ENCODE results near the gene DLD.

DLD gene

DNA sequence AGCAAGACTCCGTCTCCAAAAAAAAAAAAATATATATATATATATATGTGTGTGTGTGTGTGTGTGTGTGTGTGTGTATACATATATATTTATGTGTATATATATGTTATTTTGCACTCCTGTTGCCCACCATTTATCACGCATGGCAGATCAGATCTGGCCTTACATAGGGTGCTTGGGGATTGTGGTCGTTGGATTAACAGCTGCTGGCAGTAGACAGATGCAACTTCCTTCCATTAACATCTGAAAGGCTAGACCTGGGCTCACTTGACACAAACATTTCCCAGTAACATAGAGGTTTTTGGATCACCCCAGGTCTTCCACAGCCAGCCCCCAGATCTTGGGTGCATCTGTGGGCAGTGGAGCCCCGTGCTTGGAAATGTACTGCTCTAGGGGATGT lies 40.8 kb upstream of the DLD start:
- H3K9ac ChIP-seq (ENCODE audit: insufficient read length, low read depth) = no peak overlapping the region
- no peaks in the 10 kb centered on the region for H3K27me3 ChIP-seq (ENCODE audit: insufficient read depth, insufficient read length)
- H3K4me3 ChIP-seq (ENCODE audit: insufficient read length, low read depth) = no peak overlapping the region
- TF ChIP-seq ZNF274 (IDR thresholded peaks at IDR 0.05; ENCODE audit: low read depth, low read length) = no peak
- no peak for TF ChIP-seq SUZ12 (IDR thresholded peaks at IDR 0.05; ENCODE audit: extremely low read depth, insufficient read depth, insufficient read length)
- TF ChIP-seq YY1 (IDR thresholded peaks at IDR 0.05; ENCODE audit: insufficient read depth, insufficient read length) = no peak
- no peaks in the 10 kb centered on the region for H3K36me3 ChIP-seq (ENCODE audit: insufficient read depth, insufficient read length, low read length)
- H3K9me3 ChIP-seq (ENCODE audit: insufficient read depth, low read length) = peaks cover 5% of the 10 kb centered on the region; the same call in 1 of the 2 replicates
- DNase-seq (ENCODE audit: low read depth, low spot score) = no peak
- H3K4me1 ChIP-seq (ENCODE audit: insufficient read depth, insufficient read length) = no peaks in the 10 kb centered on the region

DNA sequence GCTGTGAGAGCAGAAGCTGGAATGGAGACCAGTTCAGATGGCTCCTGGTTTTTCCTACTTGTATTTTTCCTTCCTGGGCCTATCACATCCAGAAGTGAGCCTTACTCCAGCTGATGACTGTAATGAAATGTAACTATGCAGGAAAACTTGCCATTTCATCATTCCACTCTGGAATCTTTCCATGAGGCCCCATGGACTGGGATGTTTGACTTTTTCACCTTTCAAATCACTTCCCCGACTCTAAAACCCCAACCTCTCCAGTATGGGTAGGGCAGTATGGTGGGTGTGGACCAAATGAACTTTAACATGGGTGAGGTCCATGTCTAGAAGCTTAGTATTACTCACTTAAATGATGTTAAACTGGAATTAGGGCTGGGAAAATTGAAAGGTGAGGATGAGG lies 40.3 kb upstream of the DLD start:
- TF ChIP-seq ZNF274 (IDR thresholded peaks at IDR 0.05; ENCODE audit: low read depth, low read length) (no peak), YY1 (IDR thresholded peaks at IDR 0.05; ENCODE audit: insufficient read depth, insufficient read length) (no peak), SUZ12 (IDR thresholded peaks at IDR 0.05; ENCODE audit: extremely low read depth, insufficient read depth, insufficient read length) (no peak)
- peaks cover 5% of the 10 kb centered on the region; the same call in 1 of the 2 replicates for H3K9me3 ChIP-seq (ENCODE audit: insufficient read depth, low read length)
- DNase-seq (ENCODE audit: low read depth, low spot score) = no peak
- H3K4me1 ChIP-seq (ENCODE audit: insufficient read depth, insufficient read length) = no peaks in the 10 kb centered on the region
- no peak overlapping the region for H3K4me3 ChIP-seq (ENCODE audit: insufficient read length, low read depth)
- H3K27me3 ChIP-seq (ENCODE audit: insufficient read depth, insufficient read length) = no peaks in the 10 kb centered on the region
- no peaks in the 10 kb centered on the region for H3K36me3 ChIP-seq (ENCODE audit: insufficient read depth, insufficient read length, low read length)
- no peak overlapping the region for H3K9ac ChIP-seq (ENCODE audit: insufficient read length, low read depth)

DNA sequence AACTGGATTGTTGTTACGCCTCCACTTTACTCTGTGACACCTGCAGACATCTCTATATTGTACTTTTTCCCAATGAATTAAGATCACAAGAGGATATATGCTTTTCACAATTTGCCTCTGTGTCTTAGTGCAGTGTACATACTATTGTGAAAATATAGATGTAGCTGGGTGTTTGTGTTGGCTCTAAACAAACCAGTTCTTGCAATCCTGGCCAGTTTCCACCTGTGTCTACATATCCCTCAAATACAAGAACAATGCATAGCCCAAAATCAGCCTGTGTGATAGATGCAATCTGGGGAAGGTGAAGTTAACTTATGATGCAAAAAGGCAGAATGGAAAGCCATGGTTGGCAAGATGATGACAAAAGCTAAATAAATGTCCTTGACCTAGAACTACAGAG lies 36.5 kb upstream of the DLD start:
- Histone ChIP-seq H3K4me3 (ENCODE audit: insufficient read length, low read depth) (no peak overlapping the region), H3K4me1 (ENCODE audit: insufficient read depth, insufficient read length) (no peaks in the 10 kb centered on the region), H3K9ac (ENCODE audit: insufficient read length, low read depth) (no peak overlapping the region), H3K27me3 (ENCODE audit: insufficient read depth, insufficient read length) (no peaks in the 10 kb centered on the region), H3K9me3 (ENCODE audit: insufficient read depth, low read length) (no peaks in the 10 kb centered on the region), H3K36me3 (ENCODE audit: insufficient read depth, insufficient read length, low read length) (no peaks in the 10 kb centered on the region)
- TF ChIP-seq SUZ12 (IDR thresholded peaks at IDR 0.05; ENCODE audit: extremely low read depth, insufficient read depth, insufficient read length) (no peak), YY1 (IDR thresholded peaks at IDR 0.05; ENCODE audit: insufficient read depth, insufficient read length) (no peak), ZNF274 (IDR thresholded peaks at IDR 0.05; ENCODE audit: low read depth, low read length) (no peak)
- DNase-seq (ENCODE audit: low read depth, low spot score) = no peak

DNA sequence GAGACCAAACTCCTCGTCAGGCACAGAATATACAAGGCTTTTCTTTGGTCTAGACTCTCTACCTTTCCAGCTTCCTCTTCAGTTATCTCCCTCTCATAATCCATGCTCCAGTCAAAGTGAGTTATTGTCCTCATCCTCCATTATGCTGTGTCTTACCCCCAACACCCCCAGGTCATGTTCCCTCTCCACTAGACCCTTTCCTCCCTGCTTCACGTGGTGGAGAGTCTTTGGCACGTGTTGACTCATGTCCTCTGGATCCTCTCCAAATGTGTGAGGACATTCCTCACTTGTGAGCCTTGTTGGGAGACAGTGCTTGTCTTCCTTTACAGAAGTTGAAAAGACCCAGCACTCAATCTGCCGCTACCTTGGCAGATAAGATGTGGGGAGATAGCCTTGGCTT lies 36.0 kb upstream of the DLD start:
- no peaks in the 10 kb centered on the region for H3K36me3 ChIP-seq (ENCODE audit: insufficient read depth, insufficient read length, low read length)
- H3K4me3 ChIP-seq (ENCODE audit: insufficient read length, low read depth) = no peak overlapping the region
- DNase-seq (ENCODE audit: low read depth, low spot score) = no peak

DNA sequence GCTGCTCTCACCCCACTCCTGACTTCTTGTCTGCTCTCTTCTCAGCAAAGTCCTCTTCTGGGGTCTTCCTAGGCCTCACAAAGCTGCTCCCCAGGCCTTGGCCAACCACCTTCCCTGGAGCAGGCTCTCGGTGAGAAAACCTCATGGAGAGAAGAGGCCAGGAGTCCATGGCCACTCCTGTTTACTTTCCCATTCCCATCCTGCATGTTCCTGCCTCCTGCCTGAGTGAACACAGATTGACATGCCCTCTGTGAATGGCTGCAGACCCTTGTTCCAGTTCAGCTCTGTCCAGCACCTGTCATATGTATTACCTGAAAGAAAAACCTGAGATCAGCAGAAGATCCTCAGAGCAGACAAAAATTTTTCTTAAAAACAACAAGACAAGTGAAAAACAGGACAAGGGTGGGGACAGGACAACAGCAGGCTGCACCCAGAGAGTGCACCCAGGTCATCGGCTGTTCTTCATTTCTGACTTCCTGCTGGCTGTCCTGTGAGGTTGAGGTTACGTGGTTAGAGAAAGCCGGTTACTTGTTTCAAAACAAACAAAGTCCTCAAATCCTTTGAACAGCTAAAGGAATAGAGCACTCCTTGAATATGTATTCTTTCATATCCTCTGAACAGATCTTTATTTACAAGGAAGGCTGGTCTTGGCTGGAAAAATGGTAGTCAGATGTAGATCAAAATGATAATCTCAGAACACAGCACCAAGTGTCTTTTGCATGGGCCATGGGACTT lies 34.0 kb upstream of the DLD start:
- Histone ChIP-seq H3K9me3 (ENCODE audit: insufficient read depth, low read length) (no peaks in the 10 kb centered on the region), H3K27me3 (ENCODE audit: insufficient read depth, insufficient read length) (no peaks in the 10 kb centered on the region), H3K9ac (ENCODE audit: insufficient read length, low read depth) (no peak overlapping the region), H3K4me3 (ENCODE audit: insufficient read length, low read depth) (no peak overlapping the region), H3K4me1 (ENCODE audit: insufficient read depth, insufficient read length) (no peaks in the 10 kb centered on the region), H3K36me3 (ENCODE audit: insufficient read depth, insufficient read length, low read length) (no peaks in the 10 kb centered on the region)
- no peak for TF ChIP-seq SUZ12 (IDR thresholded peaks at IDR 0.05; ENCODE audit: extremely low read depth, insufficient read depth, insufficient read length)
- no peak for TF ChIP-seq YY1 (IDR thresholded peaks at IDR 0.05; ENCODE audit: insufficient read depth, insufficient read length)
- TF ChIP-seq ZNF274 (IDR thresholded peaks at IDR 0.05; ENCODE audit: low read depth, low read length) = no peak
- no peak for DNase-seq (ENCODE audit: low read depth, low spot score)

More for the DNA sequence above, 36.0 kb upstream of the DLD start:
- H3K9ac ChIP-seq (ENCODE audit: insufficient read length, low read depth) = no peak overlapping the region
- no peak for TF ChIP-seq SUZ12 (IDR thresholded peaks at IDR 0.05; ENCODE audit: extremely low read depth, insufficient read depth, insufficient read length)
- TF ChIP-seq YY1 (IDR thresholded peaks at IDR 0.05; ENCODE audit: insufficient read depth, insufficient read length) = no peak
- no peak for TF ChIP-seq ZNF274 (IDR thresholded peaks at IDR 0.05; ENCODE audit: low read depth, low read length)
- no peaks in the 10 kb centered on the region for H3K4me1 ChIP-seq (ENCODE audit: insufficient read depth, insufficient read length)
- H3K27me3 ChIP-seq (ENCODE audit: insufficient read depth, insufficient read length) = no peaks in the 10 kb centered on the region
- H3K9me3 ChIP-seq (ENCODE audit: insufficient read depth, low read length) = no peaks in the 10 kb centered on the region

DNA sequence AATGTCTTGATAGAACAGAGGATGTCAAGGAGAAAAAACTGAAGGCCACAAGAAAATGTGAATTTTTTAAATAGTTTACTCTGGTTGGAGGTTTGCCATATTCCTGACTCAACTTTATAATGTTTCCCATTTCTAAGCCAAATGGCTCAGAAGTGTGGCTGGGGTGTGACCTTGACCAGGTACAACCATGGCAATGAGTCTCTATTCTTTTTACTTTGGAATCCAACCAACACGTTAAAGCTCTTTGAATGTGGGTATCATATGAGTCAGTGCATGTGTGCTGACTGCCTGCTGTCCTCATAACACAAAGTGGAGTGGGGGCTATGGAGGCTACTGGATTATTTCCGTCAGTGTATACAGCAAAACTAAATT lies 33.5 kb upstream of the DLD start:
- no peak overlapping the region for H3K9ac ChIP-seq (ENCODE audit: insufficient read length, low read depth)
- no peaks in the 10 kb centered on the region for H3K36me3 ChIP-seq (ENCODE audit: insufficient read depth, insufficient read length, low read length)
- no peaks in the 10 kb centered on the region for H3K9me3 ChIP-seq (ENCODE audit: insufficient read depth, low read length)
- H3K27me3 ChIP-seq (ENCODE audit: insufficient read depth, insufficient read length) = no peaks in the 10 kb centered on the region
- no peak for TF ChIP-seq ZNF274 (IDR thresholded peaks at IDR 0.05; ENCODE audit: low read depth, low read length)
- TF ChIP-seq YY1 (IDR thresholded peaks at IDR 0.05; ENCODE audit: insufficient read depth, insufficient read length) = no peak
- no peak for TF ChIP-seq SUZ12 (IDR thresholded peaks at IDR 0.05; ENCODE audit: extremely low read depth, insufficient read depth, insufficient read length)
- no peak overlapping the region for H3K4me3 ChIP-seq (ENCODE audit: insufficient read length, low read depth)
- no peaks in the 10 kb centered on the region for H3K4me1 ChIP-seq (ENCODE audit: insufficient read depth, insufficient read length)
- DNase-seq (ENCODE audit: low read depth, low spot score) = no peak

DNA sequence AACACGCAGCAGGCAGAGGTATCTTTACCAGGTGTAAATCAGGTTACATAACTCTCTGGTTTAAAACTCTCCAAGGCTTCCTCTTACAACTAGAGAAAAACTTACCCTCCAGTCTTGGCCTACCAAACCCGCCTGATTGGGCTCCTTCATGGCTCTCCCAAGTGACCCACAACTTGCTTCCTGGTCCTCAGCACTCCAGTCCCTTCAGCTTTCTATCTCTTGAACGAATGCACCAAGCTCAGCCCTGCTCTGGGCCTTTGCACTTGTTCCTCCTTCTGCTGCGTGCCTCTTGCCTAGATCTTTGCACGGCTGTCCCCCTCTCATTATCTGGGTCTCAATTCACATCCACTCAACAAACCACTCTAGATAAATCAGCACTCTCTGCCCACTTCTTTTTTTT lies 32.7 kb upstream of the DLD start:
- no peaks in the 10 kb centered on the region for H3K4me1 ChIP-seq (ENCODE audit: insufficient read depth, insufficient read length)
- H3K36me3 ChIP-seq (ENCODE audit: insufficient read depth, insufficient read length, low read length) = no peaks in the 10 kb centered on the region
- no peak overlapping the region for H3K4me3 ChIP-seq (ENCODE audit: insufficient read length, low read depth)
- no peaks in the 10 kb centered on the region for H3K27me3 ChIP-seq (ENCODE audit: insufficient read depth, insufficient read length)
- no peak for TF ChIP-seq YY1 (IDR thresholded peaks at IDR 0.05; ENCODE audit: insufficient read depth, insufficient read length)
- TF ChIP-seq ZNF274 (IDR thresholded peaks at IDR 0.05; ENCODE audit: low read depth, low read length) = no peak
- TF ChIP-seq SUZ12 (IDR thresholded peaks at IDR 0.05; ENCODE audit: extremely low read depth, insufficient read depth, insufficient read length) = no peak
- H3K9me3 ChIP-seq (ENCODE audit: insufficient read depth, low read length) = no peaks in the 10 kb centered on the region
- H3K9ac ChIP-seq (ENCODE audit: insufficient read length, low read depth) = no peak overlapping the region
- DNase-seq (ENCODE audit: low read depth, low spot score) = no peak
